ENCODE measurements around the gene MIB2. TPM values are rescaled to one million over a fixed set of nuclear protein-coding genes. Genes with fewer than 3 reads are reported as not detected.

MIB2 gene
- total RNA-seq, 2 experiments from 2014 or later: 58.3 to 59.4 TPM

- peak overlapping the region; percentile 44 for H3K27ac Mint-ChIP-seq
- ChIA-PET POLR2A (interaction anchor here (1.7 to 4.7 kb wide), 2 partner anchors 26 to 37 kb away, joined by 3 to 38 read pairs; partner anchors contain the start of gene MIB2), CTCF (no interaction called here)
- H3K36me3 Mint-ChIP-seq (ENCODE audit: low read depth): peaks cover 21% of the 10 kb centered on the region
- H3K9me3 Mint-ChIP-seq: no peaks in the 10 kb centered on the region
- H3K4me3 ChIP-seq (ENCODE audit: low read length): no peak overlapping the region
- TF ChIP-seq CTCF (IDR thresholded peaks at IDR 0.05): no peak
- H3K9me3 ChIP-seq (ENCODE audit: control insufficient read depth in 1 of 2, insufficient read depth in 1 of 2, low read length in 2 of 2): no peaks in the 10 kb centered on the region
- H3K36me3 ChIP-seq (ENCODE audit: insufficient read depth, low read length): peaks cover 3% of the 10 kb centered on the region
- H3K27me3 Mint-ChIP-seq: peaks cover 13% of the 10 kb centered on the region
- H3K27ac ChIP-seq (ENCODE audit: low read depth in 1 of 2, low read length in 2 of 2): no peak overlapping the region
- DNase-seq (no peak), ATAC-seq (ENCODE audit: poor library complexity) (no peak)
- H3K4me1 ChIP-seq (ENCODE audit: insufficient read depth, low read length): peaks cover 29% of the 10 kb centered on the region
- H3K27me3 ChIP-seq (ENCODE audit: control insufficient read depth in 1 of 2, insufficient read depth in 2 of 2, low read length in 2 of 2): no peaks in the 10 kb centered on the region
- H3K4me1 Mint-ChIP-seq (ENCODE audit: low read depth): peaks cover 23% of the 10 kb centered on the region
- H3K4me3 Mint-ChIP-seq: no peak overlapping the region
- intact Hi-C loops (cut with DNase I, micrococcal nuclease): loop anchor here in 1 of 2 experiments (10.0 kb wide), 1 partner anchor 77 kb away; the partner anchor contains the start of gene CDK11B
These were observed 37.8 kb upstream of the MIB2 start for GRCh38 chr1:1577367-1578011.

- H3K4me1 Mint-ChIP-seq (ENCODE audit: low read depth): peaks cover 20% of the 10 kb centered on the region
- no peaks in the 10 kb centered on the region for H3K27me3 ChIP-seq (ENCODE audit: control insufficient read depth in 1 of 2, insufficient read depth in 2 of 2, low read length in 2 of 2)
- no peak overlapping the region for H3K27ac ChIP-seq (ENCODE audit: low read depth in 1 of 2, low read length in 2 of 2)
- DNase-seq: no peak
- no peak for ATAC-seq (ENCODE audit: poor library complexity)
- H3K4me1 ChIP-seq (ENCODE audit: insufficient read depth, low read length): peaks cover 20% of the 10 kb centered on the region
- H3K9me3 ChIP-seq (ENCODE audit: control insufficient read depth in 1 of 2, insufficient read depth in 1 of 2, low read length in 2 of 2): no peaks in the 10 kb centered on the region
- H3K4me3 ChIP-seq (ENCODE audit: low read length): no peak overlapping the region
- H3K36me3 ChIP-seq (ENCODE audit: insufficient read depth, low read length): no peaks in the 10 kb centered on the region
- intact Hi-C loops (cut with DNase I, micrococcal nuclease): loop anchor here in 1 of 2 experiments (10.0 kb wide), 1 partner anchor 76 kb away; the partner anchor contains the start of gene CDK11B
- no peak overlapping the region for H3K4me3 Mint-ChIP-seq
- H3K27me3 Mint-ChIP-seq: peaks cover 23% of the 10 kb centered on the region
- no peak for TF ChIP-seq CTCF (IDR thresholded peaks at IDR 0.05)
- POLR2A ChIA-PET: interaction anchor here (4.7 kb wide), 1 partner anchor 36 kb away, joined by 38 read pairs; the partner anchor contains the start of gene MIB2
- CTCF ChIA-PET: no interaction called here
- H3K36me3 Mint-ChIP-seq (ENCODE audit: low read depth): peaks cover 18% of the 10 kb centered on the region
- H3K27ac Mint-ChIP-seq: peak overlapping the region; percentile 24
- no peaks in the 10 kb centered on the region for H3K9me3 Mint-ChIP-seq
These were observed 36.8 kb upstream of the MIB2 start for GRCh38 chr1:1578371-1578940.

- ChIA-PET CTCF (no interaction called here), POLR2A (no interaction called here)
- Histone ChIP-seq H3K4me3 (ENCODE audit: low read length) (no peak overlapping the region), H3K27ac (ENCODE audit: low read depth in 1 of 2, low read length in 2 of 2) (no peak overlapping the region), H3K36me3 (ENCODE audit: insufficient read depth, low read length) (no peaks in the 10 kb centered on the region), H3K4me1 (ENCODE audit: insufficient read depth, low read length) (peaks cover 4% of the 10 kb centered on the region), H3K27me3 (ENCODE audit: control insufficient read depth in 1 of 2, insufficient read depth in 2 of 2, low read length in 2 of 2) (peaks cover 0 to 3% of the 10 kb centered on the region in 2 experiments), H3K9me3 (ENCODE audit: control insufficient read depth in 1 of 2, insufficient read depth in 1 of 2, low read length in 2 of 2) (no peaks in the 10 kb centered on the region)
- Mint-ChIP-seq H3K4me1 (ENCODE audit: low read depth) (no peaks in the 10 kb centered on the region), H3K4me3 (no peak overlapping the region), H3K27me3 (peaks cover 27% of the 10 kb centered on the region), H3K27ac (no peak overlapping the region), H3K9me3 (no peaks in the 10 kb centered on the region), H3K36me3 (ENCODE audit: low read depth) (no peaks in the 10 kb centered on the region)
- intact Hi-C loops (cut with DNase I, micrococcal nuclease): no loop called here
- no peak for TF ChIP-seq CTCF (IDR thresholded peaks at IDR 0.05)
- ATAC-seq (ENCODE audit: poor library complexity) (no peak), DNase-seq (no peak)
These were observed 32.5 kb upstream of the MIB2 start for GRCh38 chr1:1582585-1583346.

Data from CD4-positive, alpha-beta T cell (primary cell).